Measurements from ENCODE around the gene TGIF2.
A peak's percentile ranks its signal among the peaks of the same experiment; 100 is the strongest.

The TGIF2 gene

DNA sequence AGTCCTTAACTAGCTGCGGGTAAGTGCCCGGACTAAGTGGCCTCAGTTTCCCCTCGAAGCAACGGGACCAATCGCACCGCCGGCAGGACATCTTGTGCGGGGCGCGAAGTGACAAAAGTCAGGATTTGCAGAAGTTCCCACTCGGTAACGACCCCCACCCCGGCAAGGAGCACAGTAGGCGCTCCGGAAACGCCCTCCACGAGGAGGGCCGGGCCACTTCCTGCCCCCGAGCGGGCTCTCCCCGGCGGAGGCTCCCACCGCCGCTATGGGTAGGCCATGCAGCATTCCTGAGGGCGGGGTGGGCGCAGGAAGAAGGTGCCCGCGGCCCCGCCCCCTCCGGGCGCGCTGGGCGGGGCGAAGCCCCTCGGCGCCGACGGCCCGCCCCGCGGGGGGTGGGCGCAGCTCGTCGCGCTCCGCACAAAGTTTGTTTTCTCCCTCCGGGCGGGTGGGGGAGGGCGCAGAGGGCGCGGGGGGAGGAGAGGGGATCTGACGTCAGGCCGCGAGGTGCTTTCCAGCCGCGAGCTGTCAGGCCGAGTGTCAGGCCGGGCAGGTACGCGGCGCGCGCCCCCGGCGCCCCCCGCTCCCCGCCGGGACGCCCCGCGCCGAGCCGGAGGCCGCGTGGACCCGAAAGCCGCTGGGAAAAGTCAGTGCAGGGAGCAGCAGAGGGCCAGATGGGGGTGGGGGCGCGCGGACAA lies at the start of gene TGIF2:
TGIF2 (plus strand) TSS at position 495 of the 695 bp plus-strand sequence. CDS start 5,178 bp downstream, outside the sequence.
- DNase-seq, result peak; percentile 84
- 0 out of 2 replicates have a peak, but pooled peaks cover 9% of the 10 kb centered on the region for H3K4me1 ChIP-seq (ENCODE audit: low read length)
- H2AFZ ChIP-seq (ENCODE audit: low read length), result peak within 1 kb of the TSS; percentile 81
- no peaks in the 10 kb centered on the region for H3K9me2 ChIP-seq (replicated peaks; ENCODE audit: insufficient read depth, low read length)
- peak within 1 kb of the TSS; percentile 97 for H3K9ac ChIP-seq (ENCODE audit: low read length)
- H3K9me3 ChIP-seq (replicated peaks; ENCODE audit: insufficient read depth, low read length), result no peaks in the 10 kb centered on the region
- H3K79me2 ChIP-seq (ENCODE audit: low read length), result peaks cover 42% of the 10 kb centered on the region
- H3K4me3 ChIP-seq (ENCODE audit: low read length), result peak within 1 kb of the TSS; percentile 78
- H4K20me1 ChIP-seq (ENCODE audit: insufficient read depth, low read length), result no peaks in the 10 kb centered on the region
- H3K36me3 ChIP-seq (replicated peaks; ENCODE audit: insufficient read depth, low read length), result no peaks in the 10 kb centered on the region
- peak within 1 kb of the TSS; percentile 50 for H3K27ac ChIP-seq (ENCODE audit: low read length)
- H3K27me3 ChIP-seq (replicated peaks; ENCODE audit: insufficient read depth, low read length), result no peaks in the 10 kb centered on the region
- TF ChIP-seq EZH2 (optimal IDR thresholded peaks at IDR 0.05; ENCODE audit: low read depth, low read length) (no peak), EZH2phosphoT487 (IDR thresholded peaks at IDR 0.05; ENCODE audit: low read length) (no peak)
- TF ChIP-seq, protein P1, sequence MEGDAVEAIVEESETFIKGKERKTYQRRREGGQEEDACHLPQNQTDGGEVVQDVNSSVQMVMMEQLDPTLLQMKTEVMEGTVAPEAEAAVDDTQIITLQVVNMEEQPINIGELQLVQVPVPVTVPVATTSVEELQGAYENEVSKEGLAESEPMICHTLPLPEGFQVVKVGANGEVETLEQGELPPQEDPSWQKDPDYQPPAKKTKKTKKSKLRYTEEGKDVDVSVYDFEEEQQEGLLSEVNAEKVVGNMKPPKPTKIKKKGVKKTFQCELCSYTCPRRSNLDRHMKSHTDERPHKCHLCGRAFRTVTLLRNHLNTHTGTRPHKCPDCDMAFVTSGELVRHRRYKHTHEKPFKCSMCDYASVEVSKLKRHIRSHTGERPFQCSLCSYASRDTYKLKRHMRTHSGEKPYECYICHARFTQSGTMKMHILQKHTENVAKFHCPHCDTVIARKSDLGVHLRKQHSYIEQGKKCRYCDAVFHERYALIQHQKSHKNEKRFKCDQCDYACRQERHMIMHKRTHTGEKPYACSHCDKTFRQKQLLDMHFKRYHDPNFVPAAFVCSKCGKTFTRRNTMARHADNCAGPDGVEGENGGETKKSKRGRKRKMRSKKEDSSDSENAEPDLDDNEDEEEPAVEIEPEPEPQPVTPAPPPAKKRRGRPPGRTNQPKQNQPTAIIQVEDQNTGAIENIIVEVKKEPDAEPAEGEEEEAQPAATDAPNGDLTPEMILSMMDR (IDR thresholded peaks at IDR 0.05; ENCODE audit: low read length), result no peak
- peaks cover 24% of the 10 kb centered on the region for H3F3A ChIP-seq (ENCODE audit: insufficient read depth, low read length)
- peak within 1 kb of the TSS; percentile 74 for H3K4me2 ChIP-seq (ENCODE audit: low read depth, low read length)

DNA sequence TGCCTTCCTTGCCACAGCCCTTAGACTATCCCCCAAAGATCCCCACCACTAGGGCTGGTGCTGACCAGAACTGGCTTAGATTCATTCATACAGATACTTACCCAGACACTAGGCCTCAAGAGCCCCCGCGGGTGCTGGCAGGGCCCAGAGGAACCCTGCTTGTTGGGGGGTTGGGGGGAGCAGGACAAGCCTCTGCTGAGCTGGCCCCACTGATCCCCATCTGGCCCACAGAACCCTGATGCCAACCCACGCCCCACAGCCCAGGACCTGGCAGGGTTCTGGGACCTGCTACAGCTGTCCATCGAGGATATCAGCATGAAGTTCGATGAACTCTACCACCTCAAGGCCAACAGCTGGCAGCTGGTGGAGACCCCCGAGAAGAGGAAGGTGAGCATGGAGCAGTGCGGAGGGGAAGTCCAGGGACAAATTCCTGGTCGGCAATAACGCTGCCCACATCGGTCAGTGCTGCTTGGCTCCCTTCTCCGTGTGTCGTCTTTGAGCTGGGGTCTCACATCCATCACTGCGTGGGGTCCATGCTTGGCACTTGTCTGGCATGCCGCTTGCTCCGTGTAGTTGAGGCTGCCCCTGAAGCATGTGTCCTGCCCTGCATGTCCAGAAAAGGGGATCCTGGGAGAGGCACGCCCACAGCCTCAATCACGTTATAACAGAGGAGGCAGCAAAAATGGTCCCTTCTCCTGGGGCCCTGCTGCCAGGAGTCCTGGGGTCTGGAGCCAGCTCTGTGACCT lies 47.6 kb upstream of the TGIF2 start:
- TF ChIP-seq, protein P1 (IDR thresholded peaks at IDR 0.05; ENCODE audit: low read length), result no peak
- TF ChIP-seq EZH2 (optimal IDR thresholded peaks at IDR 0.05; ENCODE audit: low read depth, low read length) (no peak), EZH2phosphoT487 (IDR thresholded peaks at IDR 0.05; ENCODE audit: low read length) (no peak)
- no peak overlapping the region for H3K27ac ChIP-seq (ENCODE audit: low read length)
- no peak overlapping the region for H3K4me3 ChIP-seq (ENCODE audit: low read length)
- no peaks in the 10 kb centered on the region for H3K36me3 ChIP-seq (replicated peaks; ENCODE audit: insufficient read depth, low read length)
- H3K4me2 ChIP-seq (ENCODE audit: low read depth, low read length), result no peak overlapping the region
- H3K9me3 ChIP-seq (replicated peaks; ENCODE audit: insufficient read depth, low read length), result no peaks in the 10 kb centered on the region
- no peaks in the 10 kb centered on the region for H3K27me3 ChIP-seq (replicated peaks; ENCODE audit: insufficient read depth, low read length)
- no peak for DNase-seq
- H4K20me1 ChIP-seq (ENCODE audit: insufficient read depth, low read length), result no peaks in the 10 kb centered on the region
- no peak overlapping the region for H3K9ac ChIP-seq (ENCODE audit: low read length)
- no peaks in the 10 kb centered on the region for H3F3A ChIP-seq (ENCODE audit: insufficient read depth, low read length)
- H3K9me2 ChIP-seq (replicated peaks; ENCODE audit: insufficient read depth, low read length), result no peaks in the 10 kb centered on the region
- H2AFZ ChIP-seq (ENCODE audit: low read length), result no peak overlapping the region
- no peaks in the 10 kb centered on the region for H3K79me2 ChIP-seq (ENCODE audit: low read length)
- no peaks in the 10 kb centered on the region for H3K4me1 ChIP-seq (ENCODE audit: low read length)

- H3K4me1 ChIP-seq (ENCODE audit: low read length), result peaks cover under 1% of the 10 kb centered on the region
- H3K27me3 ChIP-seq (replicated peaks; ENCODE audit: insufficient read depth, low read length), result no peaks in the 10 kb centered on the region
- H4K20me1 ChIP-seq (ENCODE audit: insufficient read depth, low read length), result no peaks in the 10 kb centered on the region
- no peak overlapping the region for H3K27ac ChIP-seq (ENCODE audit: low read length)
- no peak for DNase-seq
- H3K4me3 ChIP-seq (ENCODE audit: low read length), result no peak overlapping the region
- no peaks in the 10 kb centered on the region for H3K9me2 ChIP-seq (replicated peaks; ENCODE audit: insufficient read depth, low read length)
- no peak overlapping the region for H3K4me2 ChIP-seq (ENCODE audit: low read depth, low read length)
- no peak overlapping the region for H2AFZ ChIP-seq (ENCODE audit: low read length)
- no peaks in the 10 kb centered on the region for H3K79me2 ChIP-seq (ENCODE audit: low read length)
- TF ChIP-seq, protein P1 (IDR thresholded peaks at IDR 0.05; ENCODE audit: low read length), result no peak
- TF ChIP-seq EZH2 (optimal IDR thresholded peaks at IDR 0.05; ENCODE audit: low read depth, low read length) (no peak), EZH2phosphoT487 (IDR thresholded peaks at IDR 0.05; ENCODE audit: low read length) (no peak)
- no peaks in the 10 kb centered on the region for H3F3A ChIP-seq (ENCODE audit: insufficient read depth, low read length)
- H3K9ac ChIP-seq (ENCODE audit: low read length), result no peak overlapping the region
- no peaks in the 10 kb centered on the region for H3K36me3 ChIP-seq (replicated peaks; ENCODE audit: insufficient read depth, low read length)
- H3K9me3 ChIP-seq (replicated peaks; ENCODE audit: insufficient read depth, low read length), result no peaks in the 10 kb centered on the region
These were observed 46.8 kb upstream of the TGIF2 start for GRCh38 chr20:36526521-36527011.

All from MM.1S (cell line).